Erythroblast (primary cell): ENCODE results near the gene NEUROD2.
"Not testable (repeated sequence)": the region's sequence is repeated elsewhere in the genome, so short reads cannot be mapped to it uniquely, and the experiment has no call there.

Source experiments
- DNase-seq, 2 experiments: peaks; one replicate each; lab custom pipeline; 2025; lab: John Stamatoyannopoulos, UW
- GATA1 ChIP-seq: IDR thresholded peaks from 2 replicates; pipeline ENCODE4 v1.6.1; 2011; ENCODE audit warnings: low read depth, mild to moderate bottlenecking, control low read depth, low read length, moderate library complexity
- POLR2A ChIP-seq: IDR thresholded peaks from 2 replicates; pipeline ENCODE4 v1.6.1; 2011; ENCODE audit warnings: mild to moderate bottlenecking, low read length

The NEUROD2 gene

DNA sequence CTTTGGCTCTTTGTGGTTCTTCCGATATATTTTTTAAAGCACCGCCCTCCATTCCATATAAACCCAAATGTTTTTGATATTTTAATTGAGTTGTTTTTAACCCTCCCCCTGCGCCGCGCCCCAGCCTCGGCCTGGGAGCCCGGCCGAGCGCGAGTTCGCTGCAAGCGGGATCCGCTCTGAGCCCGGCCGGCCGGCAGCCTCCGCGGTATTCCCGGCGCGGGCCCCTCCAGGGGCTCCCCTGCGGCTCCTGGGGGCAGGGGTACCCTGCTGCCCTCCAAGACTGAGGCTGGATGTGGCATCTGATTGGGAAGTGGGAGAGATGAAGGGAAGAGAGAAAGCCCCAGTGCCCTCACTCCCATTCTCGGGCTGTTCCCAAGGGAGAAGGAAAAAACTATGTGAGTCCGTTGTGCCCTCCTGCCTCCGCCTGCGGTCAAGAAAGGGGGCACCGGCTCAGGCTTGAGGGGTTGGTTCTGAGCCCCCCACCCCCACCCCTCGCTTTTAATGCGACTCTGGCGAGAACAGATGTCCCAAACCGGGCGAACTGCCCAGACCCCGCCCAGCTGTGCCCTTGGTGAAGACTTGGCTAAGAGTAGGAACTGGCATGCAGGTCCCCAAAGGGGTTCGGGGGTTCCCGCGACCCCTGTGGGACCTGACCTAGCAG lies 8.6 kb downstream of the NEUROD2 start:
- DNase-seq, result no peak
- TF ChIP-seq POLR2A, result no peak
- TF ChIP-seq GATA1, result no peak

- no peak for TF ChIP-seq POLR2A
- TF ChIP-seq GATA1, result no peak
- DNase-seq, result no peak
These were observed 9.1 kb downstream of the NEUROD2 start for GRCh38 chr17:39598630-39599003.

DNA sequence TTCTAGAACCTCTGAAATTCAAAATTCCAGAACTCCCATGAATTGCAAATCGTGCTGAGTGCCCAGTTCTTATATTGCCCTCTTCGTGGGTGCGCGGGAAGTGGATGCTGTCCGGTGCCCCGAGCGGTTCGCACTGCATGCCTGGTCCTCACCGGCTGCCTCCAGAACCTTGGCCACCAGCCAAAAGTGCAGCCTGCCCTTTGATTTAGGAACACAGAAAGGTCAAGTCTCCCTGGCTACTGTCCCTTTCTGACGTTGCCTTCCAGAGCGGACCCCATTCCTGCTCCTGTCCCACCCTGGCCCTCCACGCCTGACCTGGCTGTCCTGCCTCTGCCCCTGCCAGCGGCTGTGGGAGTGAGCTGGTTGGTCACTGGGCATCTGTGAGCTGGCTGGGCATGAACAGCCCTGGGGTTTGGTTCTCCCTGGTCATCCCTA lies 9.7 kb downstream of the NEUROD2 start:
- no peak for TF ChIP-seq GATA1
- no peak for TF ChIP-seq POLR2A
- peak in 1 of 2 experiments; percentile 18 for DNase-seq

DNA sequence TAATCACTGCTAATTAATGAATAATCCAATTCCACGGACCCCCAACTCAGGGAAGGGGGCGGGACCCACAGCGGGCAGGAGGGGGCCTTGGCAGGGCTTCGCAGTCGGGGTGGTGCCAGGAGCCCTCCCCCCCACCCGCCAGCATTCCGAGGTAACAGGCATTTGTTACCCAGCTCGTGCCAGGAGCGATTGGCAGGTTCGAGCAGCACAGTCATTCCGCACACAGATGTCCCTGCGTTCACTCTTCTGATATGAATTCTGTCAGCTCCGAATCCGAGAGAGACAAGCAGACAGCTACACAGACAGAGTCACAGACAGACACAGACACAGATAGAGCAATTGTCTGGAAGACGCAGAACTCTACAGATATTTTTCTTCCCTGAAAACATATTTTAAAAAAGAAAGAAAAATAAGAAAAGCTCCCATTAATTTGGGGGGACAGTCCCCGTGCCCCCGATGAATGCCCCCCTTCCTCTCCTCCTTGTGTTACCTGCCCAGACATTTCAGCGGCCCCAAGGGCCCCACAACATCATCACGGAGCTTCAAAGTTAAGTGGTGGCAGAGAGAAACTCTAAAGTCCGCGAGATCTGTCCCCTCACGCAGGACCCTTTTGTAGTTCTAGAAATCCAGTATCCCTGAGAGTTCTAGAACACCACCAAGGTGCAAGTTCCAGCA lies 10.2 kb downstream of the NEUROD2 start:
- TF ChIP-seq GATA1, result no peak
- no peak for TF ChIP-seq POLR2A
- DNase-seq, result no peak

GRCh38 chr17:39596543-39597267 lies 11.0 kb downstream of the NEUROD2 start:
- TF ChIP-seq GATA1, result no peak
- no peak for TF ChIP-seq POLR2A
- DNase-seq, result no peak

DNA sequence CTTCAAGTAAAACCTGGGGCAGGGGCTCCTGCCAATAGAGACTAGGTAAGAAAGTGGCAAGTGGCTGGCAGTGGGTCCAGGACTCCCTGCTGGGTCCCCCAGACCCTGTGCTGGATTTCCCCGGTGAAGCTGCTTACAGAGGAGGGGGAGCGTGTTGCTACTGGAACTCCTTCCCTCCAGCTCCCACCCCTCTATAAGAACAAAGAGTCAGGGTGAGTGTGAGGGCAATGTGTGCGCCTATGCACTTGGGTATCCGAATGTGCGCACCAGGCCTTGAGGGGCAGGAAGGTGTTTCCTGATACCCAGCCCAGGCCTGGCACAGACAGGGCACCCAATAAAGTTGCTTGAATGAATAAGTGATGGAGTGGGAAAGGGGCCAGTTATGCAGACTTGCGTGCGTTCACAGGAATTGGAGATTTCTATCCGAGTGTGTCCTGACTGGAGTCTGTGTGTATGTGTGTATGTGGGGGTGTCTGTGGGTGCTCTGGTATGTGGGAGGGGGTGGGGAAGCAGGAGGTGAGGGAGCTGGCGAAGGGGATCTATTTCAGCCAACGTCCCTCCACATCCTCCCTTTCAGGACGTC lies 11.7 kb downstream of the NEUROD2 start:
- no peak for DNase-seq
- TF ChIP-seq POLR2A, result no peak
- TF ChIP-seq GATA1, result no peak

GRCh38 chr17:39595294-39595693 lies 12.4 kb downstream of the NEUROD2 start:
- TF ChIP-seq GATA1 (no peak), POLR2A (no peak)
- no peak for DNase-seq

- DNase-seq, result no peak
- no peak for TF ChIP-seq GATA1
- TF ChIP-seq POLR2A, result no peak
These were observed 14.3 kb downstream of the NEUROD2 start for GRCh38 chr17:39593371-39593770.

GRCh38 chr17:39591958-39592954 lies 15.5 kb downstream of the NEUROD2 start:
- TF ChIP-seq GATA1 (no peak), POLR2A (no peak)
- peak; percentile 43 to 63 for DNase-seq

DNA sequence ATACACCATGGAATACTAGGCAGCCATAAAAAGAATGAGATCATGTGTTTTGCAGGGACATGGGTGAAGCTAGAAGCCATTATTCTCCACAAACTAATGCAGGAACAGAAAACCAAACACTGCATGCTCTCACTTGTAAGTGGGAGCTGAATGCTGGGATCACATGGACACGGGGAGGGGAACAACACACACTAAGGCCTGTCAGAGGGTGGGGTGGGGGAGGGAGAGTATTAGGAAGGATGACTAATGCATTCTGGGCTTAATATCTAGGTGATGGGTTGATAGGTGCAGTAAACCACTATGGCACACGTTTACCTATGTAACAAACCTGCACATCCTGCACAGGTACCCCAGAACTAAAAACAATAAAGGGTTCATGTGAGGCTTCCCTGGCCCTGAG lies 17.5 kb downstream of the NEUROD2 start:
- DNase-seq, result not testable (repeated sequence)

GRCh38 chr17:39582658-39583057 lies 25.1 kb downstream of the NEUROD2 start:
- no peak for TF ChIP-seq POLR2A
- no peak for TF ChIP-seq GATA1
- no peak for DNase-seq

- TF ChIP-seq GATA1 (no peak), POLR2A (no peak)
- DNase-seq, result no peak
These were observed 26.0 kb downstream of the NEUROD2 start for GRCh38 chr17:39581759-39582085.

- no peak for DNase-seq
- TF ChIP-seq GATA1 (no peak), POLR2A (no peak)
These were observed 26.5 kb downstream of the NEUROD2 start for GRCh38 chr17:39581071-39581758.
